ENCODE data around the gene MALSU1.

The MALSU1 gene

DNA sequence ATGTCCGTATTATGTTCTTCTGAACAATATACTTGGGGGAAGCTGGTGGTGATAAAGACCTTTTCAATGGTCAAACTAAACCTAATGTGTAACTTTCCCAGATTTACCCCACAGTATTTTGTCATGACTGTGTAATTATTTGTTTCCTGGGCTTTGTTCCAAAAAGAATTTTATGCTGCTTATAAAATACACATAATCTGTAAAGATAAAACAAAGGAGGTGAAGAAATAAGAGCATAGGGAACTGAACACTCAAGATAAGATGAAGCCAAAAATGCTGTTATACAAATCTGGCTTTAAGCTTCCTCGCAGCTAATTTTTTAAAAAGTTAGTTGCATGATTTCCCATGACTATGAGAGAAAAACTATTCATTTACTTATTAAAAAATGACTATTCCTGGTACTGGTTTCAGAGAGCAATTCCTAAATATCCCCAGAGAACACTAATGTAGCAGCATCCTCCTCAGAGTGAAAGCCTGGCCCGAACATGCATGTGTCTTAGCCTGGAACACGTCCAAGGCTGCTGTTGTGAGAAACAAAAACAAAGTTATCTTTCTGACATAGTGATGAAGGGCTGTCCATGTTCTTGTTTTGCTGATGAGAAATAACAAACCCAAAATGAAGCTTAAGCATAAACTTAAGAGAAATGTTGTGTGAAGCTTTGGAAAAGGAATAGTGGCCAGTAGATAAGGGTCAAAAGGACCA lies 33.9 kb downstream of the MALSU1 start:
- no peaks in the 10 kb centered on the region for H3K36me3 ChIP-seq
- no peak for DNase-seq
- no peak overlapping the region for H3K27ac ChIP-seq
- peaks cover 0 to 3% of the 10 kb centered on the region in 2 donors for H3K27me3 ChIP-seq
- H3K4me1 ChIP-seq, result peaks cover 0 to 16% (median 3%) of the 10 kb centered on the region in 4 donors
- TF ChIP-seq, protein P1, sequence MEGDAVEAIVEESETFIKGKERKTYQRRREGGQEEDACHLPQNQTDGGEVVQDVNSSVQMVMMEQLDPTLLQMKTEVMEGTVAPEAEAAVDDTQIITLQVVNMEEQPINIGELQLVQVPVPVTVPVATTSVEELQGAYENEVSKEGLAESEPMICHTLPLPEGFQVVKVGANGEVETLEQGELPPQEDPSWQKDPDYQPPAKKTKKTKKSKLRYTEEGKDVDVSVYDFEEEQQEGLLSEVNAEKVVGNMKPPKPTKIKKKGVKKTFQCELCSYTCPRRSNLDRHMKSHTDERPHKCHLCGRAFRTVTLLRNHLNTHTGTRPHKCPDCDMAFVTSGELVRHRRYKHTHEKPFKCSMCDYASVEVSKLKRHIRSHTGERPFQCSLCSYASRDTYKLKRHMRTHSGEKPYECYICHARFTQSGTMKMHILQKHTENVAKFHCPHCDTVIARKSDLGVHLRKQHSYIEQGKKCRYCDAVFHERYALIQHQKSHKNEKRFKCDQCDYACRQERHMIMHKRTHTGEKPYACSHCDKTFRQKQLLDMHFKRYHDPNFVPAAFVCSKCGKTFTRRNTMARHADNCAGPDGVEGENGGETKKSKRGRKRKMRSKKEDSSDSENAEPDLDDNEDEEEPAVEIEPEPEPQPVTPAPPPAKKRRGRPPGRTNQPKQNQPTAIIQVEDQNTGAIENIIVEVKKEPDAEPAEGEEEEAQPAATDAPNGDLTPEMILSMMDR (IDR thresholded peaks at IDR 0.05), result no peak
- intact Hi-C loops (cut with DNase I; ENCODE audit: low total_unique reads), result no loop called here
- no peaks in the 10 kb centered on the region for H3K9me3 ChIP-seq
- H3K4me3 ChIP-seq, result no peak overlapping the region

DNA sequence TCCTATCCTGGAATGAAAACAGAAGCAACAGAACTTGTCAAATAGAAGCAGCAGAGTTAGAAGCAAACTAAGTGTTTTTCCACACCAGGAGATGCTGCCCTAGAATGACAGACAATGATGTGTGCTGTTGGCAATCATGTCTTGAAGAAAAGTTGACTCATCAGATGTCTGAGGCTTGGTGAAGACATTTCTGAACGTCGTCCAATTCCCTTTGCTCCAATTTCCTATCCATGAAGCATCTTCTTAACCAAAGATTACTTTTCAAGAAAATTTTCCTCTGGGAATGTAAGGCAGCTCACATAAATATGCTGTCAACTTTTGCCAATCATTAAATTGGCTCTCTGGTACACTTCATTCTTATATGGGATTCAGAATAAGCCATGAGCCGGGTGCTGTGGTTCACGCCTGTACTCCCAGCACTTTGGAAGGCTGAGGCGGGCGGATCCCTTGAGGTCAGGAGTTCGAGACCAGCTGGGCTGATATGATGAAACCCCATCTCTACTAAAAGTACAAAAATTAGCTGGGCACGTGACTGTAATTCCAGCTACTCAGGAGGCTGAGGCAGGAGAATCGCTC lies 34.6 kb downstream of the MALSU1 start:
- TF ChIP-seq, protein P1 (IDR thresholded peaks at IDR 0.05), result no peak
- DNase-seq, result peak in 1 of 2 donors; percentile 25
- intact Hi-C loops (cut with DNase I; ENCODE audit: low total_unique reads), result no loop called here
- Histone ChIP-seq H3K4me3 (no peak overlapping the region), H3K9me3 (no peaks in the 10 kb centered on the region), H3K27me3 (peaks cover 0 to 3% of the 10 kb centered on the region in 2 donors), H3K36me3 (no peaks in the 10 kb centered on the region), H3K27ac (no peak overlapping the region), H3K4me1 (peaks cover 0 to 16% (median 3%) of the 10 kb centered on the region in 4 donors)

DNA sequence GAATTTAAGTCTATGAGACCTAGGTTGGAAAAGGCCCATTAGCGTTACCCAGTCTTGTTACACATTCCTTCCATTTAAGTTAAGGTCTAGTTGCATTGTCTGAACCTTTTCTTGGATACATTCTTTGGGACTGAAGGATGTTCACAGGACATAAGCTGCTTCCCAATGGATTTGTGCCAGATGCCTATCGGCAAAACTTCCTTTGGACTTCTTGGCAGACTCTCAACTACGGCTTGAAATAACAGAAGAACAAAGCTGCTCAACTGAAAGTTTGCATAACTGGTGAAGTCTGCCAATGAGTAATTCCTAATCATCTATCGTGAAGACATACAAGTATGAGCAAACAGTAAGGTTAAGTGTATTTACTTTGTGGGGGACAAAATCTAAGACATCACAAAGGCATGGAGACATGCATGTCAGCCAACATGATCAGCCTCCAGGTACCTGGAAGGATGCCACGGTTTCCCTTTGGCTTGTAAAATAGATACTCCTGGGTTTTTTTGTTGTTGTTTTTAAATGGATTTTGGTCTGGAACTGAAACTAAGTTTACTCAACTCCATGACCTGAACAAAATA lies 35.4 kb downstream of the MALSU1 start:
- H3K27me3 ChIP-seq, result peaks cover 0 to 3% of the 10 kb centered on the region in 2 donors
- no peaks in the 10 kb centered on the region for H3K9me3 ChIP-seq
- TF ChIP-seq, protein P1 (IDR thresholded peaks at IDR 0.05), result no peak
- DNase-seq, result no peak
- H3K27ac ChIP-seq, result no peak overlapping the region
- intact Hi-C loops (cut with DNase I; ENCODE audit: low total_unique reads), result no loop called here
- H3K36me3 ChIP-seq, result no peaks in the 10 kb centered on the region
- H3K4me3 ChIP-seq, result no peak overlapping the region
- peaks cover 0 to 16% (median 3%) of the 10 kb centered on the region in 4 donors for H3K4me1 ChIP-seq

DNA sequence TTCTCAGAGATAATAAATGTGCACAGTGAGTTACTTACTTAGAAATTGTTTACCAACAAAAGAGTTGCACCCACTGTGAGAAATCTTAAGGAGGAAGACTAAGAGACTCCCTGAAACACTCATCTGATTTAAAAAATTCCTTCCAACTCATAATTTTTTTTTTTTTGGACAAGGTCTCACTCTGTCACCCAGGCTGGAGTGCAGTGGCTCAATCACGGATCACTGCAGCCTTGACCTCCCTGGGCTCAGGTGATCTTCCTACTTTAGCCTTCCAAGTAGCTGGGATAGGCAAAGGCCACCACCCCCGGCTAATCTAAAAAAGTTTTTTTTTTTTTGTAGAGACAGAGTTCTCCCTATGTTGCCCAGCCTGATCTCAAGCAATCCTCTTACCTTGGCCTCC lies 36.0 kb downstream of the MALSU1 start:
- Histone ChIP-seq H3K9me3 (no peaks in the 10 kb centered on the region), H3K36me3 (no peaks in the 10 kb centered on the region), H3K27me3 (peaks cover 0 to 3% of the 10 kb centered on the region in 2 donors), H3K4me1 (peaks cover 0 to 16% (median 3%) of the 10 kb centered on the region in 4 donors), H3K27ac (no peak overlapping the region), H3K4me3 (no peak overlapping the region)
- no peak for DNase-seq
- TF ChIP-seq, protein P1 (IDR thresholded peaks at IDR 0.05), result no peak
- intact Hi-C loops (cut with DNase I; ENCODE audit: low total_unique reads), result no loop called here

DNA sequence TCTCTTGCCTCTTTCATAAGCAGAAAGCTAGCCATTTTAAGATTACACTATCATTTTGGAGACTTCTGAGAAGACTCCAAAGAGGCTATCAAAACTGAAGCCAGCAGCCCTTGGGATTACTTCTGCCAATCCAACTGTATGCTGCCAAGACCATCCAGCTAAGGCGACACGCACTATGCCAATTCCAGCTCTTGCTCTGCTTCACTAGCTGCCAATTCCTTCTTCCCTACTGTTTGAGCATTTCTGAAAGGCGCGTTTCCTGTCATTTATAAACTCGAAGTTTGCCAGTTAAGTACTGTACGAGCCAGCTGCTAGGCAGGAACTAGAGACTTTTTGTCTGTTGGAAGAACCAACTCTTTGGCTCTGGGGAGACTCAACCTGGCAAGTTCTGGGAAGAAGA lies 36.5 kb downstream of the MALSU1 start:
- Histone ChIP-seq H3K27me3 (peaks cover 0 to 3% of the 10 kb centered on the region in 2 donors), H3K36me3 (no peaks in the 10 kb centered on the region), H3K4me1 (peaks cover 0 to 16% (median 3%) of the 10 kb centered on the region in 4 donors), H3K4me3 (no peak overlapping the region), H3K27ac (no peak overlapping the region), H3K9me3 (no peaks in the 10 kb centered on the region)
- no peak for DNase-seq
- TF ChIP-seq, protein P1 (IDR thresholded peaks at IDR 0.05), result no peak
- intact Hi-C loops (cut with DNase I; ENCODE audit: low total_unique reads), result no loop called here

All from tibial artery (tissue), 4 donors.